Loucy (cell line): Measurements from ENCODE around the gene ACBD7.

ENCODE experiments used
- H2AFZ ChIP-seq: fragments of 200-600 bp; sonication (generic); 2 replicates; pipeline ENCODE4 v1.6.0; 2016; ENCODE audit warnings: antibody characterized with exemption, mild to moderate bottlenecking, low read length, moderate library complexity
- H3F3A ChIP-seq: fragments of 200-600 bp; 2 replicates; pipeline ENCODE4 v1.6.0; 2016; ENCODE audit warnings: antibody characterized with exemption, low read depth, mild to moderate bottlenecking
- H3K27me3 ChIP-seq: fragments of 200-600 bp; sonication (generic); 2 replicates; pipeline ENCODE4 v1.6.1; 2014; ENCODE audit warnings: low read length, mild to moderate bottlenecking; ENCODE audit not compliant: insufficient read depth, poor library complexity, severe bottlenecking
- H3K36me3 ChIP-seq: fragments of 200-600 bp; sonication (generic); 2 replicates; pipeline ENCODE4 v1.6.1; 2016; ENCODE audit warnings: low read length; ENCODE audit not compliant: insufficient read depth
- H3K4me1 ChIP-seq: fragments of 200-600 bp; sonication (generic); 2 replicates; pipeline ENCODE4 v1.5.1; 2014; ENCODE audit warnings: low read length, mild to moderate bottlenecking; ENCODE audit not compliant: insufficient read depth, poor library complexity, severe bottlenecking
- H3K4me2 ChIP-seq: fragments of 200-600 bp; sonication (generic); 2 replicates; pipeline ENCODE4 v1.6.0; 2014; ENCODE audit warnings: antibody characterized with exemption, low read length, low read depth, mild to moderate bottlenecking; ENCODE audit not compliant: poor library complexity, severe bottlenecking
- H3K4me3 ChIP-seq: fragments of 200-600 bp; sonication (generic); 2 replicates; pipeline ENCODE4 v1.5.1; 2014; ENCODE audit warnings: low read length, mild to moderate bottlenecking, mixed read lengths; ENCODE audit not compliant: poor library complexity, severe bottlenecking
- H3K79me2 ChIP-seq: fragments of 200-600 bp; sonication (generic); 2 replicates; pipeline ENCODE4 v1.6.1; 2014; ENCODE audit warnings: low read length; ENCODE audit not compliant: insufficient read depth
- H3K9ac ChIP-seq: fragments of 200-600 bp; sonication (generic); 2 replicates; pipeline ENCODE4 v1.6.0; 2014; ENCODE audit warnings: mild to moderate bottlenecking, low read depth, low read length, moderate library complexity; ENCODE audit not compliant: poor library complexity, severe bottlenecking
- H3K9me2 ChIP-seq: fragments of 200-600 bp; sonication (generic); replicated peaks from 2 replicates; pipeline ENCODE4 v1.6.1; 2016; ENCODE audit warnings: low read depth, low read length, mixed read lengths
- H3K9me3 ChIP-seq: fragments of 200-600 bp; sonication (generic); 2 replicates; pipeline ENCODE4 v1.6.1; 2014; ENCODE audit warnings: mild to moderate bottlenecking, antibody characterized with exemption, low read length, low read depth; ENCODE audit not compliant: insufficient read depth
- H4K20me1 ChIP-seq: fragments of 200-600 bp; sonication (generic); 2 replicates; pipeline ENCODE4 v1.6.0; 2014; ENCODE audit warnings: antibody characterized with exemption, low read length, mild to moderate bottlenecking; ENCODE audit not compliant: insufficient read depth, poor library complexity, severe bottlenecking
- CTCF ChIP-seq: fragments of 200-600 bp; sonication (generic); conservative IDR thresholded peaks from 2 replicates; pipeline ENCODE4 v1.5.1; 2014; ENCODE audit warnings: mild to moderate bottlenecking, antibody characterized with exemption, low read length
- EZH2phosphoT487 ChIP-seq: fragments of 200-600 bp; IDR thresholded peaks from 2 replicates; pipeline ENCODE4 v1.6.1; 2018; ENCODE audit warnings: antibody characterized with exemption, mild to moderate bottlenecking, moderate library complexity, borderline replicate concordance

ACBD7 gene

DNA sequence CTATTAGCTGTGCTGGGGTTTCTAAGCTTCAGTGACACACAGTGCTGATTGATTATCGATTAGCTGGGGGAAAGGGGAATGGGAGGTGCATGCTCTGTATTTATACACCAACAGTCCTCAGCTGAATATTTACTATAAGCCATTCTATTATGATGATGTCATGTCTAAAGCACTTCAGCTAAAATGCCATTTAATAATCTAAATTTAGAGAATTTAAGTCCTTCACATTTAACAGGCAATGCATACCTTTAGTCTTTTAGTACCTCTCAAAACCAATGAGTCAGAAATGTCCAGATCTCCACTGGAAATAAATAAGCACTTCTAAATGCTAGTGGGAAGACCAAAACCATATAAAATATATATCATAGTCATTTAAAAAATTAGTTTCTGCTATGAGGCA is 33.1 kb upstream of the ACBD7 start:
- H3K9ac ChIP-seq, result no peak overlapping the region
- no peaks in the 10 kb centered on the region for H3F3A ChIP-seq
- no peak overlapping the region for H2AFZ ChIP-seq
- H3K4me2 ChIP-seq, result no peak overlapping the region
- no peaks in the 10 kb centered on the region for H4K20me1 ChIP-seq
- no peaks in the 10 kb centered on the region for H3K4me1 ChIP-seq
- H3K36me3 ChIP-seq, result peaks cover 63% of the 10 kb centered on the region
- H3K27me3 ChIP-seq, result no peaks in the 10 kb centered on the region
- no peak overlapping the region for H3K4me3 ChIP-seq
- no peak for TF ChIP-seq CTCF
- TF ChIP-seq EZH2phosphoT487, result no peak
- no peaks in the 10 kb centered on the region for H3K9me2 ChIP-seq
- H3K79me2 ChIP-seq, result no peaks in the 10 kb centered on the region
- peaks cover 1% of the 10 kb centered on the region; the same call in 1 of the 2 replicates for H3K9me3 ChIP-seq

- Histone ChIP-seq H3K9ac (no peak overlapping the region), H3K9me3 (peaks cover 5% of the 10 kb centered on the region; the same call in 1 of the 2 replicates), H3K4me2 (no peak overlapping the region), H3F3A (no peaks in the 10 kb centered on the region), H3K4me3 (no peak overlapping the region), H4K20me1 (no peaks in the 10 kb centered on the region), H3K4me1 (no peaks in the 10 kb centered on the region), H3K27me3 (no peaks in the 10 kb centered on the region), H3K9me2 (no peaks in the 10 kb centered on the region), H3K79me2 (peaks cover 5% of the 10 kb centered on the region; the same call in 1 of the 2 replicates), H2AFZ (no peak overlapping the region), H3K36me3 (peaks cover 63% of the 10 kb centered on the region)
- TF ChIP-seq CTCF (no peak), EZH2phosphoT487 (no peak)
These were observed 31.9 kb upstream of the ACBD7 start for GRCh38 chr10:15120523-15120922.

DNA sequence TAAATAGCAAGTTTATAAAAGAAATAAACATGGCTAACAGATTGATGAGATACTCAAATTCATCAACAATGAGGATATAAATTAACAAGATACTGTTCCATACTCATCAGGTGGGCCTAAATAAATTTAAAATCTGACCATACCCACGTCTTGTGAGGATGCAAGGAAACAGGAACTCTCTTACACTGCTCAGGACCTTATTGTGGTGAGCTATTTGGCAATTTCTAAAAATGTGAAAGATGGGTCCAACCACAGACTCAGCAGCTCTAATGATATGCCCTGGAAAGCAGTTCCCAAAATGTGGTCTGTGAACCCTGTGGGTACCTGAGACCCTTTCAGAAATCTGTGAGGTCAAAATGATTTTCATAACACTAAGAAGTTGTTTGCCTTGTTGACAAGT is 30.0 kb upstream of the ACBD7 start:
- no peaks in the 10 kb centered on the region for H3K27me3 ChIP-seq
- TF ChIP-seq EZH2phosphoT487 (no peak), CTCF (no peak)
- no peaks in the 10 kb centered on the region for H3K9me2 ChIP-seq
- H3K9ac ChIP-seq, result no peak overlapping the region
- H3K4me2 ChIP-seq, result no peak overlapping the region
- H2AFZ ChIP-seq, result no peak overlapping the region
- H4K20me1 ChIP-seq, result no peaks in the 10 kb centered on the region
- H3K9me3 ChIP-seq, result peaks cover 5% of the 10 kb centered on the region; the same call in 1 of the 2 replicates
- no peaks in the 10 kb centered on the region for H3F3A ChIP-seq
- H3K4me1 ChIP-seq, result no peaks in the 10 kb centered on the region
- H3K79me2 ChIP-seq, result peaks cover 5% of the 10 kb centered on the region; the same call in 1 of the 2 replicates
- peaks cover 58% of the 10 kb centered on the region; the same call in 1 of the 2 replicates for H3K36me3 ChIP-seq
- no peak overlapping the region for H3K4me3 ChIP-seq
